Activated naive CD4-positive, alpha-beta T cell treated with anti-CD3 and anti-CD28 coated beads, Interleukin-2, amount 50 U/mL, for 72 hours (primary cell): ENCODE data around the gene ZNF792. TPM values are rescaled to one million over a fixed set of nuclear protein-coding genes. Genes with fewer than 3 reads are reported as not detected.
"Not testable (repeated sequence)": the region's sequence is repeated elsewhere in the genome, so short reads cannot be mapped to it uniquely, and the experiment has no call there.

Experiments
- ATAC-seq, 2 donors: fragments of 150-1000 bp; cut with Tn5 transposase; 2 replicates each; pipeline ENCODE4 v1.10.0; 2021; ENCODE audit warnings: mild to moderate bottlenecking in 2 of 2, moderate library complexity in 2 of 2
- DNase-seq, 2 donors: peaks; one replicate each; pipeline ENCODE4 v3.0.0; 2021 to 2022; ENCODE audit warnings: low spot score in 2 of 2
- H3K27ac Mint-ChIP-seq, 2 donors: one replicate each; pipeline ENCODE4 v1.8.0; 2022; ENCODE audit warnings: mild to moderate bottlenecking in 2 of 2, mixed read lengths in 2 of 2
- H3K36me3 Mint-ChIP-seq, 2 donors: one replicate each; pipeline ENCODE4 v1.8.0; 2022; ENCODE audit warnings: mixed read lengths in 2 of 2
- H3K9me3 Mint-ChIP-seq, 2 donors: one replicate each; pipeline ENCODE4 v1.8.0; 2022; ENCODE audit warnings: mixed read lengths in 2 of 2
- total RNA-seq, 2 donors: library from RNA; stranded (reverse); gene quantifications; one replicate each; pipeline ENCODE4 v1.2.3, GENCODE V29; 2022

The ZNF792 gene
- total RNA-seq, 2 donors from 2014 or later = 6.4 to 9.7 TPM

- Mint-ChIP-seq H3K27ac (no peak overlapping the region), H3K36me3 (peaks cover 15 to 21% of the 10 kb centered on the region in 2 donors), H3K9me3 (peaks cover 17 to 20% of the 10 kb centered on the region in 2 donors)
- DNase-seq (no peak), ATAC-seq (no peak)
Observed at GRCh38 chr19:34918190-34918589, 45.8 kb downstream of the ZNF792 start.

GRCh38 chr19:34917144-34917543, 46.9 kb downstream of the ZNF792 start:
- not testable (repeated sequence) for H3K27ac Mint-ChIP-seq, ATAC-seq, DNase-seq
- peaks cover 15 to 21% of the 10 kb centered on the region in 2 donors for H3K36me3 Mint-ChIP-seq
- H3K9me3 Mint-ChIP-seq = peaks cover 17 to 20% of the 10 kb centered on the region in 2 donors

GRCh38 chr19:34910770-34911169, 53.3 kb downstream of the ZNF792 start:
- H3K9me3 Mint-ChIP-seq = peaks cover 4 to 8% of the 10 kb centered on the region in 2 donors
- no peak for DNase-seq
- peaks cover 9 to 23% of the 10 kb centered on the region in 2 donors for H3K36me3 Mint-ChIP-seq
- ATAC-seq = peak; percentile 33 to 59
- no peak overlapping the region for H3K27ac Mint-ChIP-seq

Other genes with a start within 250 kb of the ZNF792 start
- 1 to 10 TPM; 2.5 to 4.6 TPM for gene ZNF181, start 230.0 kb downstream of the ZNF792 start, total RNA-seq
- gene ZNF599, start 191.0 kb downstream of the ZNF792 start, total RNA-seq = 1 to 10 TPM; 1.5 to 4.0 TPM
- gene ZNF30, start 37.3 kb downstream of the ZNF792 start, total RNA-seq = 1 to 10 TPM; 4.4 to 4.6 TPM
- 100 to 1,000 TPM; 158 to 160 TPM for gene GRAMD1A, start 36.1 kb upstream of the ZNF792 start, total RNA-seq
- gene SCN1B, start 66.2 kb upstream of the ZNF792 start, total RNA-seq = 1 to 10 TPM; 1.5 to 1.7 TPM
- not detected for gene HPN, start 77.5 kb upstream of the ZNF792 start, total RNA-seq
- gene FXYD3, start 151.6 kb upstream of the ZNF792 start, total RNA-seq = not detected
- 1 to 10 TPM; 1.5 to 2.7 TPM for gene LGI4, start 170.8 kb upstream of the ZNF792 start, total RNA-seq
- gene FXYD1, start 174.6 kb upstream of the ZNF792 start, total RNA-seq = 1 to 10 TPM; 1.4 to 2.1 TPM
- gene FXYD7, start 179.0 kb upstream of the ZNF792 start, total RNA-seq = 1 to 10 TPM in 1 of 2 donors, under 1 TPM in 1; 0.82 to 1.8 TPM
- gene FXYD5, start 190.5 kb upstream of the ZNF792 start, total RNA-seq = 100 to 1,000 TPM; 279 to 283 TPM